Activated T-helper 1 cell treated with anti-CD3 and anti-CD28 coated beads, Interleukin-12 subunit alpha, Interleukin-12 subunit beta, Interleukin-2, Interleukin-4 antibody, amounts not matched to agents 30 ng/mL and 10 ng/mL and 1 ng/mL, durations not matched to agents 14 hours and 24 hours and 36 hours (primary cell): ENCODE results near the gene MASP2. TPM values are rescaled to one million over a fixed set of nuclear protein-coding genes. Genes with fewer than 3 reads are reported as not detected.
"Not testable (repeated sequence)": the region's sequence is repeated elsewhere in the genome, so short reads cannot be mapped to it uniquely, and the experiment has no call there.

Experiments
- DNase-seq: peaks from one replicate; pipeline ENCODE4 v3.0.0; 2021; ENCODE audit warnings: low spot score
- H3K27ac Mint-ChIP-seq: one replicate; pipeline ENCODE4 v1.8.0; 2021; ENCODE audit warnings: mild to moderate bottlenecking, mixed read lengths
- H3K27me3 Mint-ChIP-seq: one replicate; pipeline ENCODE4 v1.8.0; 2022; ENCODE audit warnings: mild to moderate bottlenecking, moderate library complexity, mixed read lengths; ENCODE audit not compliant: insufficient read depth
- H3K36me3 Mint-ChIP-seq: one replicate; pipeline ENCODE4 v1.8.0; 2021; ENCODE audit warnings: low read depth, mixed read lengths
- H3K4me1 Mint-ChIP-seq: one replicate; pipeline ENCODE4 v1.8.0; 2021; ENCODE audit warnings: low read depth, mixed read lengths
- H3K4me3 Mint-ChIP-seq: one replicate; pipeline ENCODE4 v1.8.0; 2021; ENCODE audit warnings: mild to moderate bottlenecking, moderate library complexity, mixed read lengths
- H3K9me3 Mint-ChIP-seq: one replicate; pipeline ENCODE4 v1.8.0; 2021; ENCODE audit warnings: mixed read lengths
- intact Hi-C: fragments of 100-400 bp; cut with micrococcal nuclease; formaldehyde crosslinking; loops from one replicate; pipeline ENCODE4 v1.15.1; 2024
- total RNA-seq: library from RNA; stranded (reverse); gene quantifications from 2 replicates; pipeline ENCODE4 v1.2.3, GENCODE V29; 2022

The MASP2 gene
- total RNA-seq, 1 donor from 2014 or later: 0.57 TPM

DNA sequence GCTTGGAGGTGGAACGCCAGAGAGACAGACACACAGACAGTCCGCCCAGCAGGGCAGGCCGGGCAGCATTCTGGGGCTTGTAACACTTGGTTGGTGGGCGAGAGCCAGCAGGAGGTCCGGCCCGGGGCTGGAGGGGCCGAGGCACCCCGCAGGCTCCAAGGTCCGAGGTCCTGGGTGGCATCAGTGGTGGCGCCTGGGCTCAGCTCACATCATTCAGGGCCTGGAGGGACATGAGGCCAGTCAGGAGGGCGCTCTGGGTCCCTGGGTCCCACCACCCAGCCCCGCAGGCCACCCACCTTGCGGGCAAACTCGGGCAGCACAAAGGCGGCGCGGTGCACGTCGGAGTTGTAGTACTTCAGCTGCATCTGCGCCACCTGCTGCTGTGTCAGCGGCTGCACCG, 7.6 kb upstream of the MASP2 start:
- Mint-ChIP-seq H3K27me3 (no peaks in the 10 kb centered on the region), H3K9me3 (no peaks in the 10 kb centered on the region), H3K36me3 (peaks cover 21% of the 10 kb centered on the region), H3K4me3 (no peak overlapping the region), H3K4me1 (no peaks in the 10 kb centered on the region), H3K27ac (no peak overlapping the region)
- DNase-seq: no peak
- intact Hi-C loops: no loop called here

DNA sequence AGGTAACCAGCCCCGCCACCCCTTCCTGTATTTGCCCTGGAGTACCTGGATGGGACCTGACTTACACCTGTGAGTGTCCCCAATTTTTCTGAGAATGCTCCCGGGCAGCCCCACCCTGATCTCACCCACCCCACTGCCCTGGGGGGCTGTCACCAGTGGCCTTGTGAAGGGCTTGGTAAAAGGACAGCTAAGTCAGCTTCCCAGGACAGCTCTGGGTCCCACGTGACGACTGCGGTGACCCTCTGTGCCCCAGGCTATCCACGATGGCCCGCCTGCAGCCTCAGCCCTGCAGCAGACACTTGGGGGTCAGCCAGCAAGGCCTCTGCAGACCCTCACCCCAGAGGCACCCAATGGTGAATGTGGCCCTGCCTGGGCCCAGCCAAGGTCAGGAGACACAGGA, 7.1 kb upstream of the MASP2 start:
- H3K4me1 Mint-ChIP-seq: no peaks in the 10 kb centered on the region
- H3K9me3 Mint-ChIP-seq: no peaks in the 10 kb centered on the region

GRCh38 chr1:11053758-11054137, 6.7 kb upstream of the MASP2 start:
- no peak overlapping the region for H3K27ac Mint-ChIP-seq
- no peaks in the 10 kb centered on the region for H3K4me1 Mint-ChIP-seq
- H3K9me3 Mint-ChIP-seq: no peaks in the 10 kb centered on the region
- peaks cover 16% of the 10 kb centered on the region for H3K36me3 Mint-ChIP-seq
- intact Hi-C loops: no loop called here
- no peaks in the 10 kb centered on the region for H3K27me3 Mint-ChIP-seq
- no peak overlapping the region for H3K4me3 Mint-ChIP-seq
- no peak for DNase-seq

More for the DNA sequence above, 7.1 kb upstream of the MASP2 start:
- no peaks in the 10 kb centered on the region for H3K27me3 Mint-ChIP-seq
- peaks cover 20% of the 10 kb centered on the region for H3K36me3 Mint-ChIP-seq
- H3K4me3 Mint-ChIP-seq: no peak overlapping the region
- DNase-seq: no peak
- intact Hi-C loops: no loop called here
- H3K27ac Mint-ChIP-seq: no peak overlapping the region

DNA sequence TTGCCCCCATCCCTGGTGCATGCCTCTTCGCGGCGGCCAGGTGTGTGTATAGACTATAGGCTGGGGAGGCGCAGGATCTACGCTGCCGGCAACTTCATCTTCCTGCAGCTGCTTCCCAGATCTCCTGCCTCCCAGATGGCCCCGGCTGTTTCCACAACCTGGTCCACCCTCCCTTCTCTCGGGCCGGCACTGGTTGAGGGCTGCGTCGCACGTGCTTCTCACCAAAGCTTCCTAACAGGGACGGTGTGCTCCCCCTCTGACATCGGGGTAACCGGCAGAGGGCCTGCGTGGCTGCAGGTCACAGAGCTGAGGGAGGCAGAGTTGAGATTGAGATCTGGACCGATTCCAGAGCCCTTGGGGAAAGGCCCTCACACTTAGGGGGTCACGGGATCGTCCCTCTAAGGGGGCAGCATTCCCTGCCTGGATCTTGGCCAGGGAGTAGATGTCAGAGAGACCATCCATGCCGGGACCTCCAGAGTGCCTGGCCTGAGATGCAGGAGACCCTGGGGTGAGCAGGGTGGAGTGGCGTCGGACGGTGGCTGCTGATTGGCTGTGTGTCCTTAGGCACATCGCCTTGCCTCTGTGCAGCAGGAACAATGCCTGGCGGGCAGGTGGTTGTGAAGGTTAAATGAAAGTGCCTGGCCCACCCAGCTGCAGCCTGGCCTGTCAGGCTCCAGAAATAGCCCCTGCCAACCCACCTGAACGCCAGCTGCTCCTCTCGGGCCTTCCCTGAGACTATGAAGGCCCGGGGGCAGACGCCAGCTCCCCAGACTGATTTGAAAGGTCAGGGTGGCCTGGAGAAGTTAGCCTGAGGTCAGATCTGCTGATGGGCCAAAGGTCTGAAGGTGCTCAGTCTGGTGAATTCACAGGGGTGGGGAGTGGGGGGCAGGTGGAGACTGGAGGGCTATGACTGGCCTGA, 6.1 kb upstream of the MASP2 start:
- Mint-ChIP-seq H3K9me3 (no peaks in the 10 kb centered on the region), H3K4me3 (no peak overlapping the region), H3K4me1 (no peaks in the 10 kb centered on the region), H3K27ac (no peak overlapping the region), H3K36me3 (peaks cover 14% of the 10 kb centered on the region), H3K27me3 (no peaks in the 10 kb centered on the region)
- intact Hi-C loops: no loop called here
- DNase-seq: no peak

DNA sequence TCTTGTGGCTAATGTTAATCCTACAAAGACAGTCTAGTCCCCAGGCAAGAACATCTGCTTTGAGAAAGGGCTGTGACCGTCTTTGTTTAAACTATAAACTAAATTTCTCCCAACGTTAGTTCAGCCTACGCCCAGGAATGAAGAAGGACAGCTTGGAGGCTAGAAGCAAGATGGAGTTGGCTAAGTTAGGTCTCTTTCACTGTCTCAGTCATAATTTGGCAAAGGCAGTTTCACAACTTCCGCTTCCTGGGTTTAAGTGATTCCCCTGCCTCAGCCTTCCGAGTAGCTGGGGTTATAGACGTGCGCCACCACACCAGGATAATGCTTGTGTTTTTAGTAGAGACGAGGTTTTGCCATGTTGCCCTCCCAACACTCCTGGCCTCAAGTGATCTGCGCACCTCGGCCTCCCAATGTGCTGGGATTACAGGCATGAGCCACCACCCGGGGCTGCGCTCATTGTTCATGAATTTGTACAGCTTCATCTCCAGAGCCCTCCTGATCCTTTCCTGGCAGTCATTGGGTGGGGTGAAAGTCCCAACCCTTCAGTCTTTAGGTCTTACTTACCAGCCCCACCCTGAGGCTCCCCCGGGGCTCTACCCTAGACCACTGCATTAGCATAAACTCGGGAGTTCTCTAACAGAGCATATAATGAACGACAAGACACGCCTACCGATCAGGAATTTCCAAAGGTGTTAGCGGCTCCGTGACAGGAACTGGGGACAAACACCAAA, 4.9 kb upstream of the MASP2 start:
- no peaks in the 10 kb centered on the region for H3K27me3 Mint-ChIP-seq
- H3K36me3 Mint-ChIP-seq: peaks cover 7% of the 10 kb centered on the region
- H3K9me3 Mint-ChIP-seq: no peaks in the 10 kb centered on the region
- intact Hi-C loops: no loop called here
- H3K4me1 Mint-ChIP-seq: no peaks in the 10 kb centered on the region
- no peak overlapping the region for H3K4me3 Mint-ChIP-seq
- H3K27ac Mint-ChIP-seq: no peak overlapping the region
- no peak for DNase-seq

GRCh38 chr1:11051121-11051520, 4.1 kb upstream of the MASP2 start:
- H3K36me3 Mint-ChIP-seq, H3K27me3 Mint-ChIP-seq, DNase-seq, H3K27ac Mint-ChIP-seq, H3K4me1 Mint-ChIP-seq, H3K9me3 Mint-ChIP-seq, intact Hi-C loops, H3K4me3 Mint-ChIP-seq: not testable (repeated sequence)

DNA sequence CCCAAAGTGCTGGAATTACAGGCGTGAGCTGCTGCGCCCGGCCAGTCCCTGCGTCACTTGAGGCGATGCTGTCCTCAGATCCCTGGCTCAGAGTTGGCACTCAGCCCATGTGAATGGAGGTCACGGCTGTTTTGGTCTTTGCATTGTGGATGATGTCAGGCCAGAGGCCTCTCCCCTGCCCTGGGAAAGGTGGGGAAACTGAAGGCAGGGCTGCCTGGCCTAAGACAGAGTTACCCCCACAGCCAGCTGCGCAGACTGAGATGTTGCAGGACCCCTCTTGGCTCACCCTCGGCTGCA, 821 bp downstream of the MASP2 start:
- intact Hi-C loops: no loop called here
- no peaks in the 10 kb centered on the region for H3K4me1 Mint-ChIP-seq

GRCh38 chr1:11045428-11046269, 1.4 kb downstream of the MASP2 start:
- Mint-ChIP-seq H3K9me3 (no peaks in the 10 kb centered on the region), H3K36me3 (no peaks in the 10 kb centered on the region), H3K4me3 (no peak overlapping the region), H3K27ac (no peak overlapping the region), H3K4me1 (no peaks in the 10 kb centered on the region), H3K27me3 (no peaks in the 10 kb centered on the region)
- intact Hi-C loops: no loop called here
- no peak for DNase-seq

More for the DNA sequence above, 821 bp downstream of the MASP2 start:
- H3K27ac Mint-ChIP-seq: no peak overlapping the region
- no peak for DNase-seq
- H3K4me3 Mint-ChIP-seq: no peak overlapping the region
- H3K9me3 Mint-ChIP-seq: no peaks in the 10 kb centered on the region
- H3K27me3 Mint-ChIP-seq: no peaks in the 10 kb centered on the region
- no peaks in the 10 kb centered on the region for H3K36me3 Mint-ChIP-seq

GRCh38 chr1:11044849-11045427, 2.1 kb downstream of the MASP2 start:
- Mint-ChIP-seq H3K36me3 (no peaks in the 10 kb centered on the region), H3K27ac (no peak overlapping the region), H3K27me3 (no peaks in the 10 kb centered on the region), H3K9me3 (no peaks in the 10 kb centered on the region), H3K4me1 (no peaks in the 10 kb centered on the region), H3K4me3 (no peak overlapping the region)
- DNase-seq: no peak
- intact Hi-C loops: no loop called here

DNA sequence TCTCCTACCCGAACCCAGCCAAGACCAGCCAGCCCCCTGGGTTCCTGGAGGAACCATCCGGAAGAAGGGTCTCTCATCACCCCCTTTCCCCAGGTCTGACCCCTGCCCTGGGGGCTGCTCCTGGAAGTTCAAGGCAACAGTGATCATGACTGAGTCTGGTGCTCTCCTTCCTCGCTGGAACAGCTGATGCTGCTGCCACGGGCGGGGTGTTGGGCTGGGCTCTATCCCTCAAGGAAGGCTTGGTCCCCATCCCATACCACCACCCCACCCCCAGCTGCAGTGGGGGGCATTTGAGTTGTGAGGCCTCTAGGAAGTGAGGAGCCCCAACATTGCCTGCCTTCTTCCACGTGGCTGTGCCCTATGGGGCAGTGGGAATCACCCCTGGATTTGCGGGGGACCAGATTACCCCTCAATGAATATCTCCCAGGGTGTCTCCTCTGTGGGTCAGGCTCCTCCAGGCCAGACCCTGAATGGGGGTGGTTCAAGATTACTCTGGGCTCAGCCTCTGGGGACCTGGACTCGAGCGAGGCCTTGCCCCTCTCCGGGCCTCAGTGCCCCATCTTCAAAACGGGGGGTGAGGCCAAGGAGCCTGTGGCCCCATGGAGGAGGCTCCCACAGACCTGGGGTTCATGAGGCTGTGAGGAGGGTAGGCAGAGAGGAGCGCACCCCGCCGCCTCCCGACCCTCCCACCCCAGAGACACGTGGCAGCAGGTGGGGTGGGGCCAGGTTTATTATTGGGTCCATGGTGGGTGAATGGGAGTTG, 2.8 kb downstream of the MASP2 start:
- no peaks in the 10 kb centered on the region for H3K36me3 Mint-ChIP-seq

GRCh38 chr1:11042995-11043874, 3.8 kb downstream of the MASP2 start:
- H3K36me3 Mint-ChIP-seq: no peaks in the 10 kb centered on the region
- H3K9me3 Mint-ChIP-seq: no peaks in the 10 kb centered on the region
- intact Hi-C loops: no loop called here
- no peak for DNase-seq
- no peaks in the 10 kb centered on the region for H3K4me1 Mint-ChIP-seq
- H3K27ac Mint-ChIP-seq: no peak overlapping the region
- H3K4me3 Mint-ChIP-seq: no peak overlapping the region
- H3K27me3 Mint-ChIP-seq: no peaks in the 10 kb centered on the region

More for the DNA sequence above, 2.8 kb downstream of the MASP2 start:
- no peak overlapping the region for H3K4me3 Mint-ChIP-seq
- H3K27me3 Mint-ChIP-seq: no peaks in the 10 kb centered on the region
- DNase-seq: no peak
- intact Hi-C loops: no loop called here
- H3K4me1 Mint-ChIP-seq: no peaks in the 10 kb centered on the region
- no peak overlapping the region for H3K27ac Mint-ChIP-seq
- H3K9me3 Mint-ChIP-seq: no peaks in the 10 kb centered on the region
